Loucy (cell line): Measurements from ENCODE around the gene ADORA3.

ENCODE experiments used
- EZH2phosphoT487 ChIP-seq: fragments of 200-600 bp; IDR thresholded peaks from 2 replicates; pipeline ENCODE4 v1.6.1; 2018; ENCODE audit warnings: antibody characterized with exemption, mild to moderate bottlenecking, moderate library complexity, borderline replicate concordance
- TF ChIP-seq, protein P1 (sequence below): fragments of 200-600 bp; sonication (generic); conservative IDR thresholded peaks from 2 replicates; pipeline ENCODE4 v1.5.1; 2014; ENCODE audit warnings: mild to moderate bottlenecking, antibody characterized with exemption, low read length

DNA sequence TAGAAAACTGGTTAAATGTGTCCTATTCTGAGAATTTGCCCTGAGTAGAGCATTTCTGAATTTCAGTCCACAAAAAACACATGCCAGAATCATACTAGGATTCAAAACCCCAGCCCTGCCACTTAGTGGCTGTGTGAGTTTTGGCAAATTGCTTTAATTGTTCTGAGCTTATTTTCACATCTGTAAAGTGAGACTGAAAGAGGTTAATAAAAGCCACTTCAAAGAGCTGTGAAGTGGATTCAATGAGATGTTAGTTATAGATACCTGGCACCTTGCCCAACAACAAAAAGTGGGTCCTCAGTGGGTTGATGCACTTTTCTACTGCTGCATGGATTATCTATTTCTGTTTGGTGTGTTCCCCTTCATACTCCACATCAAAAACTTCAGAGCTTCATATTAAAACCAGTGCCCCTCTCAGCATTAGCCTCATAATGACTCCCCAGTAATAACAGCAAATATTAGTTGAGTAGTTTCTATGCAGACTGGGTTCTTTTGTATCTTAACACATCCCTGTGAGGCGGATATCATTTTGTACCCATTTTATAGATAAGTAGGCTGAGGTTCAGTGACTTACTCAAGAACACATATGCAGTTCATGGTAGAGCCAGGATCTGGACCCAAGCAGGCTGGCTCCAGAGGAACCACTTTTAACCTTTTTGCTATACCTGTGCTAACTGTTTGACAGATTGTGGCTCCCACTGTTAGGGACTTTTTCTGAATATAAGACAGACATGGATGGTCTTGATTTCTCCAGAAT is 14.2 kb upstream of the ADORA3 start:
- TF ChIP-seq, protein P1, sequence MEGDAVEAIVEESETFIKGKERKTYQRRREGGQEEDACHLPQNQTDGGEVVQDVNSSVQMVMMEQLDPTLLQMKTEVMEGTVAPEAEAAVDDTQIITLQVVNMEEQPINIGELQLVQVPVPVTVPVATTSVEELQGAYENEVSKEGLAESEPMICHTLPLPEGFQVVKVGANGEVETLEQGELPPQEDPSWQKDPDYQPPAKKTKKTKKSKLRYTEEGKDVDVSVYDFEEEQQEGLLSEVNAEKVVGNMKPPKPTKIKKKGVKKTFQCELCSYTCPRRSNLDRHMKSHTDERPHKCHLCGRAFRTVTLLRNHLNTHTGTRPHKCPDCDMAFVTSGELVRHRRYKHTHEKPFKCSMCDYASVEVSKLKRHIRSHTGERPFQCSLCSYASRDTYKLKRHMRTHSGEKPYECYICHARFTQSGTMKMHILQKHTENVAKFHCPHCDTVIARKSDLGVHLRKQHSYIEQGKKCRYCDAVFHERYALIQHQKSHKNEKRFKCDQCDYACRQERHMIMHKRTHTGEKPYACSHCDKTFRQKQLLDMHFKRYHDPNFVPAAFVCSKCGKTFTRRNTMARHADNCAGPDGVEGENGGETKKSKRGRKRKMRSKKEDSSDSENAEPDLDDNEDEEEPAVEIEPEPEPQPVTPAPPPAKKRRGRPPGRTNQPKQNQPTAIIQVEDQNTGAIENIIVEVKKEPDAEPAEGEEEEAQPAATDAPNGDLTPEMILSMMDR: peak; percentile 30
- TF ChIP-seq EZH2phosphoT487: no peak
